ENCODE measurements around the gene CIAO3. TPM values are rescaled to one million over a fixed set of nuclear protein-coding genes. Genes with fewer than 3 reads are reported as not detected.

The CIAO3 gene
- 10 to 100 TPM; 25.4 to 26.4 TPM for total RNA-seq

DNA sequence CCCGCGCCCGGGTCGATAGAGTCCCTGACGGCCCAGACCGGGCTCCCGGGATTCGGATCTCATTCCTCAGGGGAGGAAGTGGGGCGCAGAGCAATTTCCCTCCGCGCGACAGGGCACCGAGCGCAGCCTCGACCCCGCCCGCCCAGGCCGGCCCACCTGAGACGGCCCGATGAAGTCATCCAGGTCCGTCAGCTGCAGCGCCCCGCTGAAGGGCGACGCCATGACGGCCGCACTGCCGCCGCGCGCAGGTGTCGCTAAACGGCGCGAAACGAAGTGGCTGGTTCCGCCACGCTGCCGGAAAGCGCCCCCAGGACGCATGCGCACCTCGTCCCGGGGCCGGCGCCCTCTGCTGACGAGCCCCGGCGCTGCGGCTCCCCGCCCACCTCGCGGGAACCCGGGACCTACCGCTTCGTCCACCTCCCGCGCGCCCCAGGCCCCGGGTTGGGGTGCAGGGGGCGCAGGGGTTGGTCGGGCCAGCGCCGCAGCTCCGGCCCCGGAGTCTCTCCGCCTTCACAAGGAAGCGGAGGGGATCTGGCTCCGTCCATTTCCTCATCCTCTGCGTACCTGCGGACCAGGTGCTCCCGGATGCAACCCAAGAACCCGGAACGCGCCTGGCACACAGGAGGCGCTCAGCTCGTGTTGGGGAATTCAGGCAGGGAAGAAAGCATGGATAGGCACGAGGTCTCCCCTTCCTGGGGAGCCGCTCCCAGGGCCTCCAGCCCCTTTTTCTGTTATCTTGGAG, at the start of gene CIAO3:
TSS of gene CIAO3 (minus strand) at position 234 of the 742 bp plus-strand sequence. CDS start at position 222, 12 bp downstream.
- peak; percentile 49 to 82 (median 76) for TF ChIP-seq POLR2A (IDR thresholded peaks at IDR 0.05)
- TF ChIP-seq, protein P1, sequence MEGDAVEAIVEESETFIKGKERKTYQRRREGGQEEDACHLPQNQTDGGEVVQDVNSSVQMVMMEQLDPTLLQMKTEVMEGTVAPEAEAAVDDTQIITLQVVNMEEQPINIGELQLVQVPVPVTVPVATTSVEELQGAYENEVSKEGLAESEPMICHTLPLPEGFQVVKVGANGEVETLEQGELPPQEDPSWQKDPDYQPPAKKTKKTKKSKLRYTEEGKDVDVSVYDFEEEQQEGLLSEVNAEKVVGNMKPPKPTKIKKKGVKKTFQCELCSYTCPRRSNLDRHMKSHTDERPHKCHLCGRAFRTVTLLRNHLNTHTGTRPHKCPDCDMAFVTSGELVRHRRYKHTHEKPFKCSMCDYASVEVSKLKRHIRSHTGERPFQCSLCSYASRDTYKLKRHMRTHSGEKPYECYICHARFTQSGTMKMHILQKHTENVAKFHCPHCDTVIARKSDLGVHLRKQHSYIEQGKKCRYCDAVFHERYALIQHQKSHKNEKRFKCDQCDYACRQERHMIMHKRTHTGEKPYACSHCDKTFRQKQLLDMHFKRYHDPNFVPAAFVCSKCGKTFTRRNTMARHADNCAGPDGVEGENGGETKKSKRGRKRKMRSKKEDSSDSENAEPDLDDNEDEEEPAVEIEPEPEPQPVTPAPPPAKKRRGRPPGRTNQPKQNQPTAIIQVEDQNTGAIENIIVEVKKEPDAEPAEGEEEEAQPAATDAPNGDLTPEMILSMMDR (IDR thresholded peaks at IDR 0.05), result peak; percentile 88 to 98 (median 91)
- Histone ChIP-seq H3K4me1 (peaks cover 21% of the 10 kb centered on the region), H3K9me3 (no peaks in the 10 kb centered on the region), H3K4me3 (peak within 1 kb of the TSS; percentile 85), H3K36me3 (replicated peaks in 1 of 2; ENCODE audit: insufficient read depth in 1 of 2, low read depth in 2 of 2) (peaks cover 0 to 7% of the 10 kb centered on the region in 2 donors), H3K27ac (peak within 1 kb of the TSS; percentile 56 to 86 (median 74)), H3K27me3 (no peaks in the 10 kb centered on the region)
- ATAC-seq (peak; percentile 97), DNase-seq (peak; percentile 91 to 93 (median 92))
- 0 to 1% methylated on average over 13 to 66 of the region's 79 CpGs for WGBS, 2 donors
- intact Hi-C loops (cut with DNase I), result no loop called here

DNA sequence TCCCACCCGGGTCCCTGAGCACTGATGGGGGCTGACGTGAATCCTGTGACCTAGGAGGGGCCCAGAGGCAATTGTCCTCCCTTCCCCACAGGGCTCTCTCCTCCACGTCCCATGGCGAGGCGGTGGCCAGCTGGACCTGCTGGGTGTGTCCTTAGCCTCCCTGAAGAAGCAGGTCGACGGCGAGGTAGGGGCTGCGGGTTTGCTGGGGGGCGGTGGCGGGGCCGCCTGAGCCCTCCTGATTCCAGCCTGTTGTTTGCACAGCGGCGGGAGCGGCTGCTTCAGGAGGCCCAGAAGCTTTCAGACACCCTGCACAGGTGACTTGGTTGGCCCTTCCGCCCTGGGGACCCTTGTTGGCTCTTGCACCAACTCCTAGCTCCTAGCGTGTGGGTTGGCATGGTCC, 49.3 kb upstream of the CIAO3 start:
- Histone ChIP-seq H3K27me3 (no peaks in the 10 kb centered on the region), H3K4me1 (peaks cover 20% of the 10 kb centered on the region), H3K36me3 (replicated peaks in 1 of 2; ENCODE audit: insufficient read depth in 1 of 2, low read depth in 2 of 2) (no peaks in the 10 kb centered on the region), H3K4me3 (no peak overlapping the region), H3K9me3 (no peaks in the 10 kb centered on the region), H3K27ac (no peak overlapping the region)
- intact Hi-C loops (cut with DNase I), result no loop called here
- TF ChIP-seq, protein P1 (IDR thresholded peaks at IDR 0.05), result no peak
- TF ChIP-seq POLR2A (IDR thresholded peaks at IDR 0.05), result no peak
- ATAC-seq (no peak), DNase-seq (no peak)
- WGBS, 2 donors, result 83 to 87% methylated on average over 2 to 17 of the region's 17 CpGs

DNA sequence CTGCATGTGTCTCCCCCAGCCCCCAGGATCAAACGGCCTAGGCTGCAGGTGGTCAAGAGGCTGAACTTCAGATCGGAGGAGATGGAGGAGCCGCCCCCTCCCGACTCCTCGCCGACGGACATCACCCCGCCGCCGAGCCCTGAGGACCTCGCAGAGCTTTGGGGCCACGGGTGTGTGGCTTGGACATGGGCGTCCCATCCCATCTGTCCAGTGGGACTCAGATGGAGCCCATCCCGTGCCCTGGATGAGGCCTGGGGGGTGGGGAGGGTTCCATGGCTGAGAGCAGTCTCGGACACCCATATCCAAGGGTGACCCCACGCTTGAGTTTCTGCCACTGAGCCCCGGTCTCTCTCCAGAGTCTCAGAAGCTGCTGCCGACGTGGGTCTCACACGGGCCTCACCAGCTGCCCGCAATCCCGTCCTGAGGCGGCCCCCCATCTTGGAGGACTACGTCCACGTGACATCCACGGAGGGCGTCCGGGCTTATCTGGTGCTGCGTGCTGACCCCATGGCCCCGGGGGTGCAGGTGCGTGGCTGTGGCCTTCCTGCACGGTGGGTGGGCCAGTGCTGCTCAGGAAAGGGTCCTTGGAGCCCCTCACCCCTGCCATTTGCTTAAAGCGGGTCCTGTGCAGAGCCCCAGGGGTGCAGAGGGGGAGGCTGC, 48.5 kb upstream of the CIAO3 start:
- H3K4me3 ChIP-seq, result peak overlapping the region in 1 of 2 donors; percentile 60
- peaks cover 20% of the 10 kb centered on the region for H3K4me1 ChIP-seq
- ATAC-seq (no peak), DNase-seq (no peak)
- 55 to 66% methylated on average over 4 to 32 of the region's 33 CpGs for WGBS, 2 donors
- H3K27me3 ChIP-seq, result no peaks in the 10 kb centered on the region
- no peak overlapping the region for H3K27ac ChIP-seq
- intact Hi-C loops (cut with DNase I), result no loop called here
- no peaks in the 10 kb centered on the region for H3K36me3 ChIP-seq (replicated peaks in 1 of 2; ENCODE audit: insufficient read depth in 1 of 2, low read depth in 2 of 2)
- no peaks in the 10 kb centered on the region for H3K9me3 ChIP-seq
- TF ChIP-seq, protein P1 (IDR thresholded peaks at IDR 0.05), result no peak
- TF ChIP-seq POLR2A (IDR thresholded peaks at IDR 0.05), result no peak

DNA sequence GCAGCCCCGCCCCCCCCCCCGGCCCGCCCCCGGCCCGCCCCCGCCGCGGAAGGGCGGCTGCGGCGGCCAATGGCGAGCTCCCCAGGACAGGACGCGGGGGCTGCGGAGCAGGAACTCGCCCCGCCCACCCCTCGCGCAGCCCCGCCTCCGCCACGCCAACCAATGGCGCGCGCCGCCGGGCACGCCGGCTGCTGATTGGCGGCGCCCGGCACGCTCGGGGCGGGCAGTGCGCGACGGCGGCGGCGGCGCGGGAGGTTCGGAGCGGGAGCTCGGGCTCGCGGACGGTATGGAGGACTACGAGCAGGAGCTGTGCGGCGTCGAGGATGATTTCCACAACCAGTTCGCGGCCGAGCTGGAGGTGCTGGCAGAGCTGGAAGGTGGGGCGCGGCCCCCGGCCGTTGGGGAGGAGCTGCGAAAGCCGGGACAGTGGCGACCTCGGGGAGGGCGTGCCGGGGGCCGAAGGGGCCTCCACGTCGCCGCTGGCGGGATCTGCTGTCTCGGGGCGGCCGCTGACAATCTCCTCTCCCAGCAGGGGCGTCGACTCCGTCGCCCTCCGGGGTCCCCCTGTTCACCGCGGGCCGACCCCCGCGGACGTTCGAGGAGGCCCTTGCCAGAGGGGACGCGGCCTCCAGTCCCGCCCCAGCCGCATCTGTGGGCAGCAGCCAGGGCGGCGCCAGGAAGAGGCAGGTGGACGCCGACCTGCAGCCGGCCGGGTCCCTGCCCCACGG, 47.8 kb upstream of the CIAO3 start, which contains the start of gene CHTF18:
TSS of gene CHTF18 (plus strand) at position 222 of the 728 bp plus-strand sequence. CDS start at position 287, 65 bp downstream.
- 0 to 2% methylated on average over 14 to 85 of the region's 97 CpGs for WGBS, 2 donors
- peaks cover 27% of the 10 kb centered on the region for H3K4me1 ChIP-seq
- peak; percentile 93 to 94 (median 94) for DNase-seq
- peak within 1 kb of the TSS in 3 of 4 donors; percentile 59 to 76 (median 73) for H3K27ac ChIP-seq
- H3K27me3 ChIP-seq, result peaks cover 0 to 4% of the 10 kb centered on the region in 2 donors
- ATAC-seq, result peak; percentile 96
- H3K4me3 ChIP-seq, result peak within 1 kb of the TSS; percentile 81 to 92
- intact Hi-C loops (cut with DNase I), result no loop called here
- H3K36me3 ChIP-seq (replicated peaks in 1 of 2; ENCODE audit: insufficient read depth in 1 of 2, low read depth in 2 of 2), result no peaks in the 10 kb centered on the region
- no peaks in the 10 kb centered on the region for H3K9me3 ChIP-seq
- TF ChIP-seq, protein P1 (IDR thresholded peaks at IDR 0.05), result no peak
- no peak for TF ChIP-seq POLR2A (IDR thresholded peaks at IDR 0.05)
